Suprapubic skin (tissue), 4 donors: ENCODE measurements around the gene EMD. TPM values are rescaled to one million over a fixed set of nuclear protein-coding genes. Genes with fewer than 3 reads are reported as not detected.

Source experiments
- DNase-seq, 2 donors: peaks; one replicate each; pipeline ENCODE4 v3.0.0-alpha.2; 2019; ENCODE audit warnings: low spot score in 2 of 2
- H3K27ac ChIP-seq: fragments of 200-600 bp; sonication (generic); one replicate; pipeline ENCODE4 v1.5.1; 2019
- H3K27me3 ChIP-seq: fragments of 200-600 bp; sonication (generic); one replicate; pipeline ENCODE4 v1.5.1; 2019
- H3K36me3 ChIP-seq: fragments of 200-600 bp; sonication (generic); one replicate; pipeline ENCODE4 v1.5.1; 2019
- H3K4me1 ChIP-seq: fragments of 200-600 bp; sonication (generic); one replicate; pipeline ENCODE4 v1.5.1; 2019
- H3K4me3 ChIP-seq: fragments of 200-600 bp; sonication (generic); one replicate; pipeline ENCODE4 v1.5.1; 2019; ENCODE audit warnings: mild to moderate bottlenecking
- H3K9me3 ChIP-seq: fragments of 200-600 bp; sonication (generic); one replicate; pipeline ENCODE4 v1.5.1; 2019
- EP300 ChIP-seq: sonication (generic); formaldehyde crosslinking; IDR thresholded peaks from one replicate; pipeline ENCODE4 v1.6.1; 2017; ENCODE audit warnings: antibody characterized with exemption
- POLR2A ChIP-seq, 2 donors: fragments of 450-650 bp; IDR thresholded peaks; one replicate each; pipeline ENCODE4 v1.6.1; 2017; ENCODE audit warnings: antibody characterized with exemption in 2 of 2, mild to moderate bottlenecking in 2 of 2, moderate library complexity in 2 of 2
- POLR2AphosphoS5 ChIP-seq, 3 donors: sonication (generic); formaldehyde crosslinking; IDR thresholded peaks; one replicate each; pipeline ENCODE4 v1.6.1; 2017; ENCODE audit warnings: antibody characterized with exemption in 3 of 3
- WGBS: methylation state at CpG from one replicate; pipeline ENCODE4 v1.1.5; 2018; 5-methylcytosine and 5-hydroxymethylcytosine counted together
- total RNA-seq, 4 donors: library from RNA; depleted of rRNA; stranded (reverse); fragments of >200 nt; gene quantifications; one replicate each; pipeline ENCODE4 v1.1.0, GENCODE V29; 2016
- TF ChIP-seq, protein P1 (sequence below), 2 donors: fragments of 200-600 bp in 1 of 2; fragments of 450-650 bp in 1 of 2; sonication (generic) in 1 of 2; IDR thresholded peaks; one replicate each; pipeline ENCODE4 v1.5.1; 2016 to 2019; ENCODE audit warnings: antibody characterized with exemption in 2 of 2, mild to moderate bottlenecking in 1 of 2, moderate library complexity in 1 of 2

Gene EMD
- total RNA-seq, 4 donors from 2014 or later: 34.4 to 57.0 (median 53.0) TPM

DNA sequence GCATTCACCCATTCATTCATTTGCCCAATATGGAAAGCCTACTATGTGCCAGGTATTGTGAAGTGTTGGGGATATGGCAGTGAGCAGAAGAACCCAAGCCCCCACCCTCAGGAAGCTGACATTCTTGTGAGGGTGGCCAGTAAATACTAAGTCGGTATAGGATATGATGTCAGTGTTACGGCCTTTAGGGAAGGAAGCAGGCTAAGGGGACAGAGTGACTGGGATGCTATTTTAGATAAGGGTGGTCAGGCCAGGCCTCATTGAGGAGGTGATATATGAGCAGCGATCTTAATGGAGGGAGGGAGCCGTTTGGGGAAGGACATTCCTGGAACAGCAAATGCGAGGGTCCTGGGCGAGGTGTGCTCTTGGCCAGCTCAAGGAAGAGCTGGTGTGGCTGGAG, 51.4 kb downstream of the EMD start:
- TF ChIP-seq EP300: no peak
- TF ChIP-seq, protein P1, sequence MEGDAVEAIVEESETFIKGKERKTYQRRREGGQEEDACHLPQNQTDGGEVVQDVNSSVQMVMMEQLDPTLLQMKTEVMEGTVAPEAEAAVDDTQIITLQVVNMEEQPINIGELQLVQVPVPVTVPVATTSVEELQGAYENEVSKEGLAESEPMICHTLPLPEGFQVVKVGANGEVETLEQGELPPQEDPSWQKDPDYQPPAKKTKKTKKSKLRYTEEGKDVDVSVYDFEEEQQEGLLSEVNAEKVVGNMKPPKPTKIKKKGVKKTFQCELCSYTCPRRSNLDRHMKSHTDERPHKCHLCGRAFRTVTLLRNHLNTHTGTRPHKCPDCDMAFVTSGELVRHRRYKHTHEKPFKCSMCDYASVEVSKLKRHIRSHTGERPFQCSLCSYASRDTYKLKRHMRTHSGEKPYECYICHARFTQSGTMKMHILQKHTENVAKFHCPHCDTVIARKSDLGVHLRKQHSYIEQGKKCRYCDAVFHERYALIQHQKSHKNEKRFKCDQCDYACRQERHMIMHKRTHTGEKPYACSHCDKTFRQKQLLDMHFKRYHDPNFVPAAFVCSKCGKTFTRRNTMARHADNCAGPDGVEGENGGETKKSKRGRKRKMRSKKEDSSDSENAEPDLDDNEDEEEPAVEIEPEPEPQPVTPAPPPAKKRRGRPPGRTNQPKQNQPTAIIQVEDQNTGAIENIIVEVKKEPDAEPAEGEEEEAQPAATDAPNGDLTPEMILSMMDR (IDR thresholded peaks at IDR 0.05): no peak
- H3K27ac ChIP-seq: no peak overlapping the region
- H3K27me3 ChIP-seq: no peaks in the 10 kb centered on the region
- 77% methylated on average over 6 of the region's 6 CpGs for WGBS
- DNase-seq: no peak
- peaks cover 34% of the 10 kb centered on the region for H3K36me3 ChIP-seq
- no peaks in the 10 kb centered on the region for H3K9me3 ChIP-seq
- peaks cover 20% of the 10 kb centered on the region for H3K4me1 ChIP-seq
- no peak overlapping the region for H3K4me3 ChIP-seq

DNA sequence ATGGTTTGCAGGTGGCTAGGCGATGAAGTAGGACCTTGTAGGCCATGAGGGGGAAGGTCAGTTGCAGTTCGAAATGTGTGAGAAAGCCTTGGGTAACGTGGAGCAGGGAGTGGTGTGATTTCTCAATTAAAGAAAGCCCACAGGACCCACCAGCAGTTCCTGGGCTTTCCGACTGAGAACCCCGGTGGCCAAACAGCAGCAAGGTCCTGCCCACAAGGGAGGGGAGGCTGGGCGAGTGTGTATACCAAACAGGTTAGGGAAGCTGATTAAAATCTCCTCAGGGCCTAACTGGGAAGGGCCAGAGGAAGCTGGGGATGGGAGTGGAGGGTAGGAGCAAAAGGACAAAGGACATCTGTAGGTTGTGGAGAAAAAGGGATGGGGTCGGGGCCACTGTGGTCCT, 51.8 kb downstream of the EMD start:
- 65% methylated on average over 7 of the region's 7 CpGs for WGBS
- Histone ChIP-seq H3K27me3 (no peaks in the 10 kb centered on the region), H3K4me1 (peaks cover 20% of the 10 kb centered on the region), H3K27ac (no peak overlapping the region), H3K36me3 (peaks cover 35% of the 10 kb centered on the region), H3K4me3 (no peak overlapping the region), H3K9me3 (no peaks in the 10 kb centered on the region)
- peak in 1 of 2 donors; percentile 61 for DNase-seq
- TF ChIP-seq POLR2A (IDR thresholded peaks at IDR 0.05): no peak
- TF ChIP-seq POLR2AphosphoS5 (IDR thresholded peaks at IDR 0.05): no peak
- TF ChIP-seq, protein P1 (IDR thresholded peaks at IDR 0.05): no peak
- no peak for TF ChIP-seq EP300

Other genes with a start within 250 kb of the EMD start
- not detected for gene OPN1LW, start 235.1 kb upstream of the EMD start, total RNA-seq
- gene OPN1MW, start 196.7 kb upstream of the EMD start, total RNA-seq: not detected
- gene OPN1MW2, start 159.5 kb upstream of the EMD start, total RNA-seq: not detected
- gene OPN1MW3, start 121.7 kb upstream of the EMD start, total RNA-seq: not detected
- gene TEX28, start 84.2 kb upstream of the EMD start, total RNA-seq: 1 to 10 TPM in 1 of 4 donors, not detected in 3; 3.3 TPM
- gene TKTL1, start 83.5 kb upstream of the EMD start, total RNA-seq: under 1 TPM in 3 of 4 donors, not detected in 1; 0.24 to 0.51 (median 0.34) TPM
- gene FLNA, start 4.7 kb upstream of the EMD start, total RNA-seq: 100 to 1,000 TPM; 374 to 402 (median 386) TPM
- 1,000 to 10,000 TPM; 3,684 to 7,390 (median 6,600) TPM for gene RPL10, start 19.1 kb downstream of the EMD start, total RNA-seq
- 10 to 100 TPM; 14.6 to 30.7 (median 21.2) TPM for gene DNASE1L1, start 30.0 kb downstream of the EMD start, total RNA-seq
- 100 to 1,000 TPM in 1 of 4 donors, 10 to 100 TPM in 3; 37.7 to 122 (median 47.8) TPM for gene TAFAZZIN, start 32.2 kb downstream of the EMD start, total RNA-seq
- 10 to 100 TPM; 47.0 to 64.4 (median 60.0) TPM for gene ATP6AP1, start 49.4 kb downstream of the EMD start, total RNA-seq
- 100 to 1,000 TPM in 1 of 4 donors, 10 to 100 TPM in 3; 64.9 to 115 (median 73.6) TPM for gene GDI1, start 57.9 kb downstream of the EMD start, total RNA-seq
- gene FAM50A, start 64.8 kb downstream of the EMD start, total RNA-seq: 10 to 100 TPM; 16.2 to 31.5 (median 23.3) TPM
- gene PLXNA3, start 79.0 kb downstream of the EMD start, total RNA-seq: 10 to 100 TPM; 12.0 to 52.0 (median 29.6) TPM
- gene LAGE3, start 100.0 kb downstream of the EMD start, total RNA-seq: 10 to 100 TPM in 3 of 4 donors, 1 to 10 TPM in 1; 8.0 to 44.4 (median 28.6) TPM
- 10 to 100 TPM; 25.8 to 50.5 (median 46.4) TPM for gene UBL4A, start 107.3 kb downstream of the EMD start, total RNA-seq
- gene SLC10A3, start 111.3 kb downstream of the EMD start, total RNA-seq: 10 to 100 TPM; 16.5 to 45.0 (median 38.8) TPM
- 10 to 100 TPM; 33.5 to 40.6 (median 36.6) TPM for gene FAM3A, start 136.9 kb downstream of the EMD start, total RNA-seq
- 10 to 100 TPM; 22.6 to 60.4 (median 42.0) TPM for gene G6PD, start 167.6 kb downstream of the EMD start, total RNA-seq
- 10 to 100 TPM; 13.1 to 18.3 (median 15.3) TPM for gene IKBKG, start 168.3 kb downstream of the EMD start, total RNA-seq
- not detected for gene CTAG1A, start 205.8 kb downstream of the EMD start, total RNA-seq
- gene CTAG1B, start 240.0 kb downstream of the EMD start, total RNA-seq: not detected